ENCODE data around the gene CNTN4. TPM values are rescaled to one million over a fixed set of nuclear protein-coding genes. Genes with fewer than 3 reads are reported as not detected.
A peak's percentile ranks its signal among the peaks of the same experiment; 100 is the strongest.

Gene CNTN4
- total RNA-seq, 1 experiment from 2014 or later, result 51.3 TPM

GRCh38 chr3:2156244-2156847 lies 57.7 kb downstream of the CNTN4 start:
- intact Hi-C loops (cut with micrococcal nuclease; ENCODE audit: unreplicated experiment), result loop anchor here (1.0 kb wide), 1 partner anchor 165 kb away; no protein-coding TSS in a partner anchor
- POLR2A ChIA-PET, result no interaction called here
- no peaks in the 10 kb centered on the region for H3K4me1 ChIP-seq
- H3K36me3 ChIP-seq (ENCODE audit: control insufficient read depth, insufficient read depth, low read length), result no peaks in the 10 kb centered on the region
- H3K4me3 Mint-ChIP-seq (ENCODE audit: unreplicated experiment), result peak overlapping the region; percentile 46
- TF ChIP-seq CTCF (IDR thresholded peaks at IDR 0.05; ENCODE audit: insufficient read depth in 1 of 2, low read depth in 1 of 2, low read length in 1 of 2, severe bottlenecking in 1 of 2, unreplicated experiment in 1 of 2), result peak; percentile 59
- no peaks in the 10 kb centered on the region for H3K27me3 ChIP-seq (replicated peaks; ENCODE audit: control insufficient read depth, insufficient read depth, low read length)
- peak overlapping the region; percentile 14 for H3K27ac Mint-ChIP-seq (ENCODE audit: unreplicated experiment)
- H3K9me3 ChIP-seq, result no peaks in the 10 kb centered on the region
- BruUV-seq (replicated peaks), result no TSS peak
- no peak overlapping the region for H3K4me3 ChIP-seq (ENCODE audit: low read depth, low read length)
- H3K27me3 Mint-ChIP-seq (ENCODE audit: insufficient read depth, unreplicated experiment), result no peaks in the 10 kb centered on the region
- CTCF ChIA-PET, result no interaction called here
- no peaks in the 10 kb centered on the region for H3K9me3 Mint-ChIP-seq (ENCODE audit: unreplicated experiment)
- peak; percentile 39 to 52 for DNase-seq
- H3K36me3 Mint-ChIP-seq (ENCODE audit: insufficient read depth, unreplicated experiment), result peaks cover 19% of the 10 kb centered on the region
- no peaks in the 10 kb centered on the region for H3K4me1 Mint-ChIP-seq (ENCODE audit: low read depth, unreplicated experiment)

- BruUV-seq (replicated peaks), result no TSS peak
- Histone ChIP-seq H3K27me3 (replicated peaks; ENCODE audit: control insufficient read depth, insufficient read depth, low read length) (no peaks in the 10 kb centered on the region), H3K4me3 (ENCODE audit: low read depth, low read length) (no peak overlapping the region), H3K4me1 (no peaks in the 10 kb centered on the region), H3K36me3 (ENCODE audit: control insufficient read depth, insufficient read depth, low read length) (no peaks in the 10 kb centered on the region), H3K9me3 (no peaks in the 10 kb centered on the region)
- intact Hi-C loops (cut with micrococcal nuclease; ENCODE audit: unreplicated experiment), result no loop called here
- TF ChIP-seq CTCF (IDR thresholded peaks at IDR 0.05; ENCODE audit: insufficient read depth in 1 of 2, low read depth in 1 of 2, low read length in 1 of 2, severe bottlenecking in 1 of 2, unreplicated experiment in 1 of 2), result no peak
- Mint-ChIP-seq H3K4me3 (ENCODE audit: unreplicated experiment) (no peak overlapping the region), H3K27me3 (ENCODE audit: insufficient read depth, unreplicated experiment) (no peaks in the 10 kb centered on the region), H3K4me1 (ENCODE audit: low read depth, unreplicated experiment) (no peaks in the 10 kb centered on the region), H3K27ac (ENCODE audit: unreplicated experiment) (no peak overlapping the region), H3K9me3 (ENCODE audit: unreplicated experiment) (peaks cover 6% of the 10 kb centered on the region), H3K36me3 (ENCODE audit: insufficient read depth, unreplicated experiment) (peaks cover 34% of the 10 kb centered on the region)
- no peak for DNase-seq
- CTCF ChIA-PET, result no interaction called here
- POLR2A ChIA-PET, result no interaction called here
Observed at GRCh38 chr3:2158828-2159227, 60.2 kb downstream of the CNTN4 start.

GRCh38 chr3:2166552-2166951 lies 67.9 kb downstream of the CNTN4 start:
- Histone ChIP-seq H3K27me3 (replicated peaks; ENCODE audit: control insufficient read depth, insufficient read depth, low read length) (no peaks in the 10 kb centered on the region), H3K4me1 (no peaks in the 10 kb centered on the region), H3K9me3 (no peaks in the 10 kb centered on the region), H3K36me3 (ENCODE audit: control insufficient read depth, insufficient read depth, low read length) (no peaks in the 10 kb centered on the region), H3K4me3 (ENCODE audit: low read depth, low read length) (no peak overlapping the region)
- H3K4me3 Mint-ChIP-seq (ENCODE audit: unreplicated experiment), result no peak overlapping the region
- no TSS peak for BruUV-seq (replicated peaks)
- peak; percentile 20 to 50 for TF ChIP-seq CTCF (IDR thresholded peaks at IDR 0.05; ENCODE audit: insufficient read depth in 1 of 2, low read depth in 1 of 2, low read length in 1 of 2, severe bottlenecking in 1 of 2, unreplicated experiment in 1 of 2)
- intact Hi-C loops (cut with micrococcal nuclease; ENCODE audit: unreplicated experiment), result loop anchor here (1.0 kb wide), 1 partner anchor 849 kb away; no protein-coding TSS in a partner anchor
- CTCF ChIA-PET, result interaction anchor here (1.2 kb wide), 1 partner anchor 755 kb away, joined by 4 read pairs; no protein-coding TSS in a partner anchor
- H3K27me3 Mint-ChIP-seq (ENCODE audit: insufficient read depth, unreplicated experiment), result no peaks in the 10 kb centered on the region
- POLR2A ChIA-PET, result interaction anchor here (0.7 kb wide), 1 partner anchor 204 kb away, joined by 4 read pairs; no protein-coding TSS in a partner anchor
- DNase-seq, result peak in 1 of 2 experiments; percentile 14
- no peaks in the 10 kb centered on the region for H3K4me1 Mint-ChIP-seq (ENCODE audit: low read depth, unreplicated experiment)
- peaks cover 10% of the 10 kb centered on the region for H3K9me3 Mint-ChIP-seq (ENCODE audit: unreplicated experiment)
- no peak overlapping the region for H3K27ac Mint-ChIP-seq (ENCODE audit: unreplicated experiment)
- peaks cover 16% of the 10 kb centered on the region for H3K36me3 Mint-ChIP-seq (ENCODE audit: insufficient read depth, unreplicated experiment)
